GM23338 (cell line): ENCODE measurements around the gene DHRS7B. TPM values are rescaled to one million over a fixed set of nuclear protein-coding genes. Genes with fewer than 3 reads are reported as not detected.
A peak's percentile ranks its signal among the peaks of the same experiment; 100 is the strongest.

ENCODE experiments used
- ATAC-seq: fragments of 200-7000 bp; cut with Tn5 transposase; 3 replicates; pipeline ENCODE4 v1.9.1; 2020
- DNase-seq: peaks from one replicate; pipeline ENCODE4 v3.0.0-alpha.2; 2015; ENCODE audit warnings: low spot score
- H2AFZ ChIP-seq: fragments of 200-600 bp; sonication (generic); 2 replicates; pipeline ENCODE4 v1.8.0; 2016; ENCODE audit warnings: antibody characterized with exemption, mild to moderate bottlenecking, moderate library complexity
- H3F3A ChIP-seq: fragments of 200-600 bp; sonication (generic); replicated peaks from 2 replicates; pipeline ENCODE4 v1.8.0; 2017; ENCODE audit warnings: antibody characterized with exemption, mixed run types, low read depth
- H3K27ac ChIP-seq: fragments of 200-600 bp; sonication (generic); 2 replicates; pipeline ENCODE4 v1.6.1; 2016; ENCODE audit warnings: low read depth
- H3K27me3 ChIP-seq: fragments of 200-600 bp; sonication (generic); 2 replicates; pipeline ENCODE4 v1.8.0; 2016; ENCODE audit warnings: mild to moderate bottlenecking, mixed run types, moderate library complexity; ENCODE audit not compliant: insufficient read depth
- H3K36me3 ChIP-seq: fragments of 200-600 bp; sonication (generic); 2 replicates; pipeline ENCODE4 v1.8.0; 2016; ENCODE audit warnings: mild to moderate bottlenecking; ENCODE audit not compliant: insufficient read depth
- H3K4me1 ChIP-seq: fragments of 200-600 bp; sonication (generic); 2 replicates; pipeline ENCODE4 v1.8.0; 2016; ENCODE audit warnings: mild to moderate bottlenecking, moderate library complexity; ENCODE audit not compliant: insufficient read depth
- H3K4me2 ChIP-seq: fragments of 200-600 bp; sonication (generic); 2 replicates; pipeline ENCODE4 v1.7.1; 2017; ENCODE audit warnings: mixed run types
- H3K4me3 ChIP-seq: fragments of 200-600 bp; sonication (generic); 2 replicates; pipeline ENCODE4 v1.6.1; 2016; ENCODE audit warnings: mixed run types
- H3K79me2 ChIP-seq: fragments of 200-600 bp; sonication (generic); replicated peaks from 2 replicates; pipeline ENCODE4 v1.8.0; 2017; ENCODE audit warnings: mild to moderate bottlenecking; ENCODE audit not compliant: insufficient read depth
- H3K9me2 ChIP-seq: fragments of 200-600 bp; sonication (generic); 2 replicates; pipeline ENCODE4 v1.8.0; 2017; ENCODE audit not compliant: insufficient read depth
- H4K20me1 ChIP-seq: fragments of 200-600 bp; sonication (generic); replicated peaks from 2 replicates; pipeline ENCODE4 v1.8.0; 2017; ENCODE audit warnings: mild to moderate bottlenecking; ENCODE audit not compliant: insufficient read depth
- H3K27ac Mint-ChIP-seq: 2 replicates; pipeline ENCODE4 v1.8.0; 2020; ENCODE audit warnings: inconsistent platforms, mild to moderate bottlenecking, moderate library complexity, mixed read lengths
- H3K27me3 Mint-ChIP-seq: 3 replicates; pipeline ENCODE4 v1.8.0; 2022; ENCODE audit warnings: low read depth, mild to moderate bottlenecking, moderate library complexity, mixed read lengths, inconsistent platforms; ENCODE audit not compliant: insufficient read depth, poor library complexity
- H3K36me3 Mint-ChIP-seq: 3 replicates; pipeline ENCODE4 v1.8.0; 2021; ENCODE audit warnings: low read depth, mild to moderate bottlenecking, inconsistent platforms, moderate library complexity, mixed read lengths
- H3K4me1 Mint-ChIP-seq: 3 replicates; pipeline ENCODE4 v1.8.0; 2020; ENCODE audit warnings: mild to moderate bottlenecking, inconsistent platforms, mixed read lengths
- H3K4me3 Mint-ChIP-seq: 3 replicates; pipeline ENCODE4 v1.8.0; 2021; ENCODE audit warnings: moderate library complexity, mild to moderate bottlenecking, inconsistent platforms, mixed read lengths
- H3K9me3 Mint-ChIP-seq: 3 replicates; pipeline ENCODE4 v1.8.0; 2020; ENCODE audit warnings: moderate library complexity, mild to moderate bottlenecking, inconsistent platforms, mixed read lengths
- ETS1 ChIP-seq: IDR thresholded peaks from 2 replicates; pipeline ENCODE4 v1.6.1; 2016; ENCODE audit warnings: antibody characterized with exemption
- EZH2 ChIP-seq: fragments of 200-600 bp; sonication (generic); IDR thresholded peaks from one replicate; pipeline ENCODE4 v1.8.0; 2017; ENCODE audit warnings: antibody characterized with exemption, mild to moderate bottlenecking, low read depth; ENCODE audit not compliant: unreplicated experiment
- EZH2phosphoT487 ChIP-seq: fragments of 200-600 bp; sonication (generic); IDR thresholded peaks from one replicate; pipeline ENCODE4 v1.8.1; 2018; ENCODE audit warnings: antibody characterized with exemption; ENCODE audit not compliant: unreplicated experiment
- JUNB ChIP-seq: IDR thresholded peaks from one replicate; pipeline ENCODE4 v1.6.1; 2016; ENCODE audit warnings: antibody characterized with exemption; ENCODE audit not compliant: unreplicated experiment
- NANOG ChIP-seq: IDR thresholded peaks from 2 replicates; pipeline ENCODE4 v1.6.1; 2016; ENCODE audit warnings: antibody characterized with exemption, borderline replicate concordance
- POLR2AphosphoS5 ChIP-seq: IDR thresholded peaks from 2 replicates; pipeline ENCODE4 v1.6.1; 2016; ENCODE audit warnings: antibody characterized with exemption, low read depth
- STAT1 ChIP-seq: IDR thresholded peaks from one replicate; pipeline ENCODE4 v1.6.1; 2016; ENCODE audit warnings: antibody characterized with exemption; ENCODE audit not compliant: unreplicated experiment
- polyA plus RNA-seq: library from polyadenylated mRNA; unstranded; fragments of >200 nt; fragmentation: Nextera tagmentation; extraction: Ambion mirVana; gene quantifications from 2 replicates; pipeline ENCODE4 v1.2.1, GENCODE V29; 2016
- total RNA-seq: library from RNA; depleted of rRNA; stranded (reverse); fragments of >200 nt; shearing (Covaris generic); gene quantifications from 2 replicates; pipeline ENCODE4 v1.2.3, GENCODE V29; 2014
- TF ChIP-seq, protein P1 (sequence below): IDR thresholded peaks from one replicate; pipeline ENCODE4 v1.6.1; 2018; ENCODE audit warnings: antibody characterized with exemption; ENCODE audit not compliant: unreplicated experiment

The DHRS7B gene
- total and polyA plus RNA-seq, 2 experiments from 2014 or later = 26.6 to 27.9 TPM

- TF ChIP-seq, protein P1, sequence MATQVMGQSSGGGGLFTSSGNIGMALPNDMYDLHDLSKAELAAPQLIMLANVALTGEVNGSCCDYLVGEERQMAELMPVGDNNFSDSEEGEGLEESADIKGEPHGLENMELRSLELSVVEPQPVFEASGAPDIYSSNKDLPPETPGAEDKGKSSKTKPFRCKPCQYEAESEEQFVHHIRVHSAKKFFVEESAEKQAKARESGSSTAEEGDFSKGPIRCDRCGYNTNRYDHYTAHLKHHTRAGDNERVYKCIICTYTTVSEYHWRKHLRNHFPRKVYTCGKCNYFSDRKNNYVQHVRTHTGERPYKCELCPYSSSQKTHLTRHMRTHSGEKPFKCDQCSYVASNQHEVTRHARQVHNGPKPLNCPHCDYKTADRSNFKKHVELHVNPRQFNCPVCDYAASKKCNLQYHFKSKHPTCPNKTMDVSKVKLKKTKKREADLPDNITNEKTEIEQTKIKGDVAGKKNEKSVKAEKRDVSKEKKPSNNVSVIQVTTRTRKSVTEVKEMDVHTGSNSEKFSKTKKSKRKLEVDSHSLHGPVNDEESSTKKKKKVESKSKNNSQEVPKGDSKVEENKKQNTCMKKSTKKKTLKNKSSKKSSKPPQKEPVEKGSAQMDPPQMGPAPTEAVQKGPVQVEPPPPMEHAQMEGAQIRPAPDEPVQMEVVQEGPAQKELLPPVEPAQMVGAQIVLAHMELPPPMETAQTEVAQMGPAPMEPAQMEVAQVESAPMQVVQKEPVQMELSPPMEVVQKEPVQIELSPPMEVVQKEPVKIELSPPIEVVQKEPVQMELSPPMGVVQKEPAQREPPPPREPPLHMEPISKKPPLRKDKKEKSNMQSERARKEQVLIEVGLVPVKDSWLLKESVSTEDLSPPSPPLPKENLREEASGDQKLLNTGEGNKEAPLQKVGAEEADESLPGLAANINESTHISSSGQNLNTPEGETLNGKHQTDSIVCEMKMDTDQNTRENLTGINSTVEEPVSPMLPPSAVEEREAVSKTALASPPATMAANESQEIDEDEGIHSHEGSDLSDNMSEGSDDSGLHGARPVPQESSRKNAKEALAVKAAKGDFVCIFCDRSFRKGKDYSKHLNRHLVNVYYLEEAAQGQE = no peak
- TF ChIP-seq STAT1 (no peak), NANOG (no peak), JUNB (no peak)
These were observed 85.2 kb downstream of the DHRS7B start (continued) for GRCh38 chr17:21211825-21212479.

- DNase-seq (no peak), ATAC-seq (no peak)
- Histone ChIP-seq H3K27me3 (no peaks in the 10 kb centered on the region), H3K9me2 (no peaks in the 10 kb centered on the region), H3K79me2 (peaks cover 70% of the 10 kb centered on the region), H2AFZ (no peak overlapping the region), H3K27ac (peak overlapping the region; percentile 95; the same call in 1 of the 2 replicates), H4K20me1 (peaks cover 39% of the 10 kb centered on the region), H3K4me2 (peak overlapping the region; percentile 95), H3K4me3 (peak overlapping the region; percentile 98), H3K36me3 (peaks cover 6% of the 10 kb centered on the region; the same call in 1 of the 2 replicates), H3K4me1 (peaks cover 21% of the 10 kb centered on the region), H3F3A (peaks cover 6% of the 10 kb centered on the region)
- H3K4me1 Mint-ChIP-seq = peaks cover 37% of the 10 kb centered on the region
- H3K36me3 Mint-ChIP-seq = peaks cover 18% of the 10 kb centered on the region
- no peaks in the 10 kb centered on the region for H3K9me3 Mint-ChIP-seq
- H3K27ac Mint-ChIP-seq = peak overlapping the region; percentile 93
- H3K27me3 Mint-ChIP-seq = peaks cover 2% of the 10 kb centered on the region
- peak overlapping the region; percentile 98 for H3K4me3 Mint-ChIP-seq
- TF ChIP-seq EZH2phosphoT487 (no peak), STAT1 (no peak), ETS1 (no peak), POLR2AphosphoS5 (no peak), EZH2 (no peak)
- TF ChIP-seq, protein P1 = no peak
These were observed 86.3 kb downstream of the DHRS7B start for GRCh38 chr17:21212826-21213637.
